ENCODE results near the gene TIGD4. TPM values are rescaled to one million over a fixed set of nuclear protein-coding genes. Genes with fewer than 3 reads are reported as not detected.
A peak's percentile ranks its signal among the peaks of the same experiment; 100 is the strongest.

Gene TIGD4
- total and polyA plus RNA-seq, 2 of the 8 experiments (the other 6 are each of a cell fraction or from before 2014, with no cell fraction given), result 0.42 to 2.3 TPM

DNA sequence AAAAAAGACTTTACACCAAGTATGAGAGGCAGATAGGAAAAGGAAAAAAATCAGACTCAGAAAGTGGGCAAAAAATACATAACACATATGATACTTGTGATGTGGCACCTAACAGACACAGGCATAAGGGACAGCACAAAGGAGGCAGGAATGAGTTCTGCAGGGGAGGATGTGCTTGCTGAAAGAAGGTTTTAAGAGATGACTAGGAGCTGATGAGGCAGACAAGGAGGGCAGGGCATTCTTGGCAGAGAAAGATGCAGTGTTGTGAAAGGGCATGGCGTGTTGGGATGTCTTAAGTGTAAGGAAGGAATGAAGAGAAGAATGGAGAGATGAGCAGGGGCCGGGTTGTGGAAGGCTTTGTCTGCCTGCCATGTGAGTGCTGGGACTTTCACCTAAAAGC, 50.1 kb downstream of the TIGD4 start:
- H2AFZ ChIP-seq (ENCODE audit: low read length), result peak overlapping the region; percentile 97
- H3K9ac ChIP-seq (replicated peaks in 1 of 4; ENCODE audit: extremely low read depth in 1 of 4, low read depth in 3 of 4, low read length in 3 of 4), result no peak overlapping the region
- no peak overlapping the region for H3K4me3 ChIP-seq (ENCODE audit: extremely low read depth in 1 of 4, insufficient read depth in 2 of 4, low read depth in 3 of 4, low read length in 4 of 4)
- no peak overlapping the region for H3K23ac ChIP-seq (ENCODE audit: insufficient read length)
- H3K9me3 ChIP-seq (ENCODE audit: insufficient read depth in 2 of 2, low read depth in 1 of 2, low read length in 1 of 2), result no peaks in the 10 kb centered on the region
- ChIA-PET CTCF (ENCODE audit: partially characterized antibody) (interaction anchor here (0.7 kb wide), 1 partner anchor 23 kb away, joined by 3 read pairs; no protein-coding TSS in a partner anchor), POLR2A (ENCODE audit: partially characterized antibody) (no interaction called here)
- H2BK120ac ChIP-seq (replicated peaks; ENCODE audit: low read depth, low read length), result no peak overlapping the region
- H4K5ac ChIP-seq (ENCODE audit: insufficient read length, low read depth, low read length), result no peak overlapping the region
- 38 to 100% methylated on average over 1 to 2 of the region's 2 CpGs for WGBS, 2 experiments (ENCODE audit: extremely low coverage in 1 of 2, insufficient coverage in 1 of 2, insufficient read length in 1 of 2, insufficient replicate concordance in 2 of 2, low coverage in 1 of 2, low lambda C conversion rate in 2 of 2, missing lambda C conversion rate in 1 of 2)
- no peak overlapping the region for H3K14ac ChIP-seq (ENCODE audit: insufficient read length)
- no peak overlapping the region for H3K4me2 ChIP-seq (ENCODE audit: insufficient read depth in 1 of 2, low read depth in 2 of 2, low read length in 2 of 2)
- no peak overlapping the region for H4K8ac ChIP-seq (ENCODE audit: extremely low read depth, insufficient read depth, low read length)
- H3K27ac ChIP-seq (ENCODE audit: low read depth, low read length), result no peak overlapping the region
- DNase-seq (ENCODE audit: low read depth in 1 of 2, low spot score in 2 of 2) (no peak), FAIRE-seq (no peak)
- H4K91ac ChIP-seq (replicated peaks; ENCODE audit: insufficient read length, low read length), result no peak overlapping the region
- H2BK12ac ChIP-seq (ENCODE audit: low read depth, low read length), result 0 out of 2 replicates have a peak overlapping the region, but pooled peaks have one; percentile 39
- no peaks in the 10 kb centered on the region for H3K36me3 ChIP-seq (ENCODE audit: control insufficient read depth in 2 of 4, insufficient read depth in 4 of 4, low read length in 3 of 4)
- no peak overlapping the region for H2AK5ac ChIP-seq (ENCODE audit: low read depth, low read length)
- H3K79me1 ChIP-seq (ENCODE audit: low read depth, low read length), result no peaks in the 10 kb centered on the region
- no peak overlapping the region for H3K56ac ChIP-seq (replicated peaks; ENCODE audit: insufficient read length, low read depth, low read length)
- H3K18ac ChIP-seq (ENCODE audit: extremely low read depth, low read length), result no peak overlapping the region
- no peaks in the 10 kb centered on the region; a peak in 1 of 7 replicates for H3K27me3 ChIP-seq (replicated peaks in 1 of 4; ENCODE audit: control insufficient read depth in 3 of 4, extremely low read depth in 1 of 4, insufficient read depth in 3 of 4, low read length in 3 of 4)
- H4K20me1 ChIP-seq (replicated peaks in 1 of 2; ENCODE audit: control insufficient read depth in 1 of 2, insufficient read depth in 2 of 2, low read length in 2 of 2), result no peaks in the 10 kb centered on the region
- H3K79me2 ChIP-seq (ENCODE audit: control insufficient read depth in 1 of 2, insufficient read depth in 2 of 2, low read length in 2 of 2), result no peaks in the 10 kb centered on the region
- H3K4me1 ChIP-seq (replicated peaks in 1 of 4; ENCODE audit: control insufficient read depth in 3 of 4, insufficient read depth in 4 of 4, low read length in 3 of 4), result peaks cover 0 to 4% (median 2%) of the 10 kb centered on the region in 4 experiments; a peak in 3 of 7 replicates
- H2BK5ac ChIP-seq (ENCODE audit: low read depth, low read length), result no peak overlapping the region
- peak overlapping the region; percentile 80; the same call in 1 of the 2 replicates for H2BK20ac ChIP-seq (ENCODE audit: low read length)
- no peak overlapping the region for H2BK15ac ChIP-seq (ENCODE audit: low read length)
- no peaks in the 10 kb centered on the region; the same call in 1 of the 2 replicates for H3K23me2 ChIP-seq (ENCODE audit: low read depth, low read length)
- no peak overlapping the region for H3K4ac ChIP-seq (replicated peaks; ENCODE audit: insufficient read length, low read depth, low read length)
- TF ChIP-seq RBBP5 (IDR thresholded peaks at IDR 0.05; ENCODE audit: borderline replicate concordance, low read depth, low read length) (no peak), KDM5A (IDR thresholded peaks at IDR 0.05; ENCODE audit: low read length) (no peak), SP1 (IDR thresholded peaks at IDR 0.05; ENCODE audit: low read depth, low read length) (no peak), MAFK (IDR thresholded peaks at IDR 0.05; ENCODE audit: low read depth, low read length) (no peak), RFX5 (IDR thresholded peaks at IDR 0.05; ENCODE audit: borderline replicate concordance, low read depth, low read length) (no peak), SUZ12 (IDR thresholded peaks at IDR 0.05; ENCODE audit: low read length) (no peak), ASH2L (IDR thresholded peaks at IDR 0.05; ENCODE audit: low read length) (no peak), EZH2 (IDR thresholded peaks at IDR 0.05; ENCODE audit: low read depth, low read length, severe bottlenecking) (no peak), EP300 (IDR thresholded peaks at IDR 0.05; ENCODE audit: borderline replicate concordance in 1 of 2, low read depth in 2 of 2, low read length in 2 of 2) (no peak), KDM1A (IDR thresholded peaks at IDR 0.05; ENCODE audit: borderline replicate concordance, low read length) (no peak), BRCA1 (IDR thresholded peaks at IDR 0.05; ENCODE audit: low read depth, low read length) (no peak), CEBPB (IDR thresholded peaks at IDR 0.05; ENCODE audit: low read depth, low read length) (no peak), RAD21 (IDR thresholded peaks at IDR 0.05 in 1 of 2, conservative IDR thresholded peaks at IDR 0.05 in 1 of 2; ENCODE audit: low read depth in 2 of 2, low read length in 2 of 2) (no peak), ZNF274 (IDR thresholded peaks at IDR 0.05; ENCODE audit: borderline replicate concordance, extremely low read depth, low read length) (no peak), SP2 (IDR thresholded peaks at IDR 0.05; ENCODE audit: low read length) (no peak)
